Effector memory CD4-positive, alpha-beta T cell (primary cell): Measurements from ENCODE around the gene ZNF608.

Experiments
- DNase-seq, 3 donors: peaks; one replicate each; pipeline ENCODE4 v3.0.0-alpha.2; 2020
- H3K27ac ChIP-seq: 2 replicates; pipeline ENCODE4 v1.7.0; 2013; ENCODE audit warnings: mild to moderate bottlenecking, low read length, moderate library complexity; ENCODE audit not compliant: insufficient read depth, poor library complexity, severe bottlenecking
- H3K27me3 ChIP-seq: replicated peaks from 2 replicates; pipeline ENCODE4 v1.7.0; 2013; ENCODE audit warnings: mild to moderate bottlenecking, low read length; ENCODE audit not compliant: insufficient read depth, control insufficient read depth, poor library complexity, severe bottlenecking
- H3K36me3 ChIP-seq: 2 replicates; pipeline ENCODE4 v1.7.0; 2013; ENCODE audit warnings: mild to moderate bottlenecking, low read length, moderate library complexity; ENCODE audit not compliant: control insufficient read depth, insufficient read depth
- H3K4me1 ChIP-seq: 2 replicates; pipeline ENCODE4 v1.7.0; 2013; ENCODE audit warnings: low read length, mild to moderate bottlenecking; ENCODE audit not compliant: control insufficient read depth, insufficient read depth, poor library complexity, severe bottlenecking
- H3K4me3 ChIP-seq: 2 replicates; pipeline ENCODE4 v1.7.0; 2013; ENCODE audit warnings: low read length, low read depth, mild to moderate bottlenecking; ENCODE audit not compliant: insufficient read depth, poor library complexity, severe bottlenecking
- H3K9me3 ChIP-seq: 2 replicates; pipeline ENCODE4 v1.7.0; 2013; ENCODE audit warnings: mild to moderate bottlenecking, low read length, moderate library complexity; ENCODE audit not compliant: control insufficient read depth

The ZNF608 gene

DNA sequence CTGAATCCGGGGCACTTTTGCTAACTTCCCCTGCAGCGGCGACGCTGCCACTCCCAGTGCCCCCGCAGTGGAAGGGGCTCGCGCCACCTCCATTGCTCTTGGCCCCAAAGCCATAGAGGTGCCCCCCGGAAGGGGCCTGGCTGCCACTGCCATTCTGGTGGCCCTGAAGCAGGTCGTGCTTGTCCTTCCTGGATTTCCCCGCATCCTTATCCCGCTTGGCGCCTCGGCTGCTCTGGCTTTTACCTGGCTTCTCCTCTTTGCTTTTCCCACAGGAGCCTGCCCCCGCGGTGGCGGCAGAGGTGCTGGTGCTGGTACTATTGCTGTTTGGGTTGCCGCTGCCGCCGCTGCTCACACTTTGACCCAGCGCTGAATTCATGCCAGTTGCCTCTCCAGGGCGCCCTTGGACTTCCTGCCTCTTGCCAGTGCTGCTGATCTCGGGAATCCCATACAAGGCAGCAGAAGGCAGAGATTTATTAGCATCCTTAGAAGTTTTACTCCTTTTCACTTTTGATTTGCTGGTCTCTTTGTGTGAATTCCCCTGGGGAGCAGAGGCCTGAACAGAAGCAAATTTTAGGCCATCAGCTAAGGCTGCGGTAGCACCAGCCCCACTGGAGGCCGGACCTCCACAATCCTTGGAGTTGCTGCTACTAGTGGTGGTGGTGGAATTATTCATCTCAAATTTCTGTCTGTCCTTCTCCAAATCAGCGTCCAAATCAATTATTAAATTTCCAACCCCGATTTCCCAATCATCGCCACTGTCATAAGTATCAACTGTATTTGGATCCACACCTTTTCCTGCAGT lies 2.1 kb downstream of the ZNF608 start:
- Histone ChIP-seq H3K27ac (no peak overlapping the region), H3K27me3 (peaks cover 23% of the 10 kb centered on the region), H3K36me3 (no peaks in the 10 kb centered on the region), H3K4me3 (no peak overlapping the region), H3K4me1 (peaks cover 5% of the 10 kb centered on the region), H3K9me3 (no peaks in the 10 kb centered on the region)
- DNase-seq = no peak

DNA sequence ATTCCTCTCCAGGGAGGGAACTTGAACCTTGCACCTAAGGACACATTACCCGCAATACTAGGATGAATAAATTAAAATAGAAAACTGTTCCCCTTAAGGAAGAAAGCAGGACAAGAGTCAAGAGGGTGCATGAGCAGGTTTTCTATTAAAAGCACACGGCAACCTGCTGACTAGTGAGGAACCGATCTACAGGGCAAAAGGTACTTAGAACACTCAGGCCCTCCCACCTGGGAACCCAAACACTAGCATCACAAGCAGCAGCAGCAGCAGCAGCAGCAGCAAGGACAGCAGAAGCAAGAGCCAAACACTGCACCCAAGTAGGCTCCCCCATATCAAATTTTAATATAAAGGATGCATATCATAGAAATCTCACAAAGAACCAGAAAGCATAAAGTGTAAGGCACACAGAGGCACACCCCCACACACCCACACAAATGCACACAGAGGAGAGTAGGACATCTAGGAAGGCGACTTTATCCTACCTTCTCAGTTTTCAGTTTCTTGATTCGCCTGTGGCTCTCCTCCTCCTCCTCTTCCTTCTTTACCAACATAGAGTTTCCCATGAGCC lies 2.8 kb downstream of the ZNF608 start:
- H3K4me3 ChIP-seq = no peak overlapping the region
- no peak overlapping the region for H3K27ac ChIP-seq
- H3K27me3 ChIP-seq = peaks cover 20% of the 10 kb centered on the region
- no peak for DNase-seq
- no peaks in the 10 kb centered on the region for H3K9me3 ChIP-seq
- H3K36me3 ChIP-seq = no peaks in the 10 kb centered on the region
- peaks cover 5% of the 10 kb centered on the region for H3K4me1 ChIP-seq

DNA sequence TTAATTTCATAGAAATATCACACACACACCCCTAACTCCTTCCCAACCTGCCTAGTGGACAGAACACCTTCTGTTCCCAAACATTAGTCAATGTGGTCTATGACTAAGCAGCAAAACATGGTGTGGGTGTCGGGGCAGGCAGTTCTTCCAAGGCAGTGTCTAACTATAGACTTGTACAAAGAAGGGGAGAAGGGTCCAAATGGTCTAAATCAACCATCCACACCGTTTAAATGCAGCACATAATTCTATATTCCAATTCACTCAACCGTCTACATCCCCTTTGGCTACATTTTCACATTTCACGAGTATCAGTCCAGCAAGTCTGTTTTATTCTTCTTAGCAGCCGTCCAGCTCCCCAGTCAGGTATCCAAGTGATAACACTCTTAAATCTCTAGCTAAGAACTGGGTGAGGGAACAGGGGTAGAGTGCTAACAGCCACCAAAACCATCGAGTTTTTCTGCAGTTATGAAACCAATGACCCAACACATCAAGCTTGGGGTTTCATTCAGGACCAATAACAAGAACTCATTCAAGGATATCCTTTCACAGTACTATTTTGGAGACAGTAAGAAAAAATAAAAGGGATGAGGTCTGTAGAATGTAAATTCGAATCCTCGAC lies 3.3 kb downstream of the ZNF608 start:
- H3K4me3 ChIP-seq = no peak overlapping the region
- peaks cover 19% of the 10 kb centered on the region for H3K27me3 ChIP-seq
- H3K4me1 ChIP-seq = peaks cover 2% of the 10 kb centered on the region
- no peaks in the 10 kb centered on the region for H3K36me3 ChIP-seq
- no peaks in the 10 kb centered on the region for H3K9me3 ChIP-seq
- DNase-seq = no peak
- no peak overlapping the region for H3K27ac ChIP-seq

DNA sequence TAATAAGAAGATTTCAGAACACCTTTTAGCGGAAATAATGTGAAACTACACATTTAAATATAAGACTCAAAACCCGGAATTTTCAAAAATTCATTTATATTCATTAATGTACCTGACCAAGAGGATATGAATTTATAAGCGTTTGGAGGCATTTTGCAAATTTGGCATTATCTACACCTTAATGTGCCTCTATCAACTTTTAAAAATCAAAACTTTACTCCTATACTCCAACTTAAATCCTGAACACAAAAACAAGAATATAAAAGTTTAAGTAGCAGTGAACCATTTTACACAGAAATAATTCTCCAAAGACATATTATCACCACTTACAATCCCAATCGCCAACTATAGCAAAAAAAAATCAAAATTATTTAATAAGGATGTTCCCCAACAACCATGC lies 3.9 kb downstream of the ZNF608 start:
- Histone ChIP-seq H3K4me3 (no peak overlapping the region), H3K27me3 (peaks cover 17% of the 10 kb centered on the region), H3K36me3 (no peaks in the 10 kb centered on the region), H3K4me1 (no peaks in the 10 kb centered on the region), H3K27ac (no peak overlapping the region), H3K9me3 (no peaks in the 10 kb centered on the region)
- no peak for DNase-seq

DNA sequence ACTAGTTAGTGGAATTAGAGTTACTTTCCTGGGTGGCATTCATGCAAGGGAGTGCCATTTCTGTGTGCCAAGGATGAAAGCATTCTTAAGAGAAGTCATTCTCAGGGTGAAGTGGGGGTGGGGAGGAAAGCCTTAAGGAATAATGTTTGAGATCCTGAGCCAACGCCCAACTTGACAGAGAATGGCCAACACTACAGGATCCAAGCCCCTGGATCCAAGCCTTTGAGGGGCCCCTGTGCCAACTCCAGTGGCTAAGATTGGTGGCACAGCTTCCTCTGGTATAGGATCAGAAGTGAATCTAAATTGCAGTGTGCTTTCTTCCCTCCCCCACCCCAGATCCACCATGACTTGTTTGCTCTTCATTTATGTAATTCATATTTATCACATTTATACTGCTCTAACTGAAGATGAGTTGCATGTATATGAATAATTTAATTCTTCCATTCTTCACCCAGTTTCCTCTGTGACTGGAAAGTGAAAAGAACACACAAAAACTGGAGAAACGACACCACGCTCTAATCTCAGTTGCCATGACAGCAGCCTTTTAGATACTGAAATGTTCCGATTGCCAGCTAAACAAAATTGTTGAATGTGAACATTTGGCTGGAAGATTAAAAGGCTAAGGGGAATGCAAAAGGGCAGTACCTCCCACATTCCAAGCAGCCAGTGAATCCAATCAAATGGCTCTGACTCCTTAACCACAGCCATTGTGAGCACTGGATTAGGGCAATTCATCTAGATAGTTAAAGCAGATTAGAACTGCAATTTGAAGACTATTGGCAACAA lies 4.5 kb downstream of the ZNF608 start:
- DNase-seq = no peak
- Histone ChIP-seq H3K9me3 (no peaks in the 10 kb centered on the region), H3K4me1 (no peaks in the 10 kb centered on the region), H3K27ac (no peak overlapping the region), H3K36me3 (no peaks in the 10 kb centered on the region), H3K4me3 (no peak overlapping the region), H3K27me3 (peaks cover 11% of the 10 kb centered on the region)

DNA sequence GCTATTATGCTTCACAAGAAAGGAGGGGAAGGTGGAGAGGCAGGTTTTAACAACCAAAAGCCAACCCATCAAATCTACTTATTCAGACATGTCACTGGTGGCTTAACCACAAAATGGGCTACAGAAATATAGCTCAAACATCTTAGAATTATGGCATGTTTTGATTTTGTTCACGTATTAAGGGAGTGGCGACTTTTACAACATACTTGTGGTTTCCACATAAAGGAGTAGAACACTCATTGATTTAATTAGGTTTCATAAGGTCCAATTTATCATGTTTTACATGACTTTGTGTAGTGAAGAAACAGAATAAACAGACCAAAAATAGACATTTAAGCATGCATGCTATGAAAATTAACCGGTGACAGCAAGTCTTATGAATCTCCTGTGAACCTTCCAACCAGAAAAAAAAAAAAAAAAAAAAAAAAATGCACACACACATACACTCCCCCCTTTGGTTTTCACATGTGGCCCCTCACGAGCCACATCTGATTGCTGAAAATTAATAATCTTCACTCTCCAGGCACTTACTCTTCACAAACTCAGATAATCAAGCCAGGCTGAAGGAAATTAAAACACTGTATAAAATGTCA lies 5.4 kb downstream of the ZNF608 start:
- Histone ChIP-seq H3K4me1 (no peaks in the 10 kb centered on the region), H3K9me3 (no peaks in the 10 kb centered on the region), H3K36me3 (no peaks in the 10 kb centered on the region), H3K27ac (no peak overlapping the region), H3K4me3 (no peak overlapping the region), H3K27me3 (peaks cover 5% of the 10 kb centered on the region)
- DNase-seq = no peak

DNA sequence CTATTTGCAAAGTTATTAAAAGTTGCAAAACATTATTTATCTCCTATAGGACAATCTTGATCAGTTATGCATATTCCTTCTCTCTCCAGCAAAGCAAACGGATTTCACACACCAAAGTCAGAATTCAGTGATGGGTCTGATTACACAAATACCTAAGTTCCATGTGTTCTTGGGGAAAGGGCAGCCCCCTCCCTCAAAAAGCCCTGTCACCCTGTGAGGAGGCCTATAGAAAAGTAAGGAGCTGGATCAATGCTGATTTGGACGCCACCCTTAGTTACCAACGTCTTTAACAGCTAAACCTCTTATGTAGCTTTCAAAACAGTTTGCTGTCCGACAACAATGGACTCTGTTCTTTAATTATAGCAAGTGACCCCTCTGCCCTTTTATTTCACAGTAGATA lies 6.4 kb downstream of the ZNF608 start:
- Histone ChIP-seq H3K36me3 (no peaks in the 10 kb centered on the region), H3K27ac (no peak overlapping the region), H3K4me1 (no peaks in the 10 kb centered on the region), H3K4me3 (no peak overlapping the region), H3K9me3 (no peaks in the 10 kb centered on the region), H3K27me3 (no peaks in the 10 kb centered on the region)
- no peak for DNase-seq

DNA sequence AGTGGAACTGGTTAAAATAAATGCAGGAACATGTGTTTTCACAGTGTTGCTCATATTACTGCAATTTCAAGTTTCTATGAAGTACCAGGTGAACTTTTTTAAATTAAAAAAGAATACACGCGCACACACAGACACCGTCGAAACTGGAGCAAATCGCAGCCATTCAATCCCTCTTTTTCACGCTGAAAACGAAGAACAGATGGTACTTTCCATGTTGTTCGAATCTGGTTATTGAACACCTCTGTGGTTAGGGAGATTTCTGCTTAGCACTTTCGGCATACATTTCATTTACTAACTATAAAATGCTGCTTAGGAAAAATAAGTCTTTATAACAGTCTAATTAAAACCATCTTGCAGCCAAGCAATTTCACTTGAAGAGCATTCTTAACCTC lies 6.8 kb downstream of the ZNF608 start:
- no peaks in the 10 kb centered on the region for H3K36me3 ChIP-seq
- H3K27me3 ChIP-seq = no peaks in the 10 kb centered on the region
- no peak for DNase-seq
- no peaks in the 10 kb centered on the region for H3K4me1 ChIP-seq
- H3K9me3 ChIP-seq = no peaks in the 10 kb centered on the region
- no peak overlapping the region for H3K27ac ChIP-seq
- no peak overlapping the region for H3K4me3 ChIP-seq

DNA sequence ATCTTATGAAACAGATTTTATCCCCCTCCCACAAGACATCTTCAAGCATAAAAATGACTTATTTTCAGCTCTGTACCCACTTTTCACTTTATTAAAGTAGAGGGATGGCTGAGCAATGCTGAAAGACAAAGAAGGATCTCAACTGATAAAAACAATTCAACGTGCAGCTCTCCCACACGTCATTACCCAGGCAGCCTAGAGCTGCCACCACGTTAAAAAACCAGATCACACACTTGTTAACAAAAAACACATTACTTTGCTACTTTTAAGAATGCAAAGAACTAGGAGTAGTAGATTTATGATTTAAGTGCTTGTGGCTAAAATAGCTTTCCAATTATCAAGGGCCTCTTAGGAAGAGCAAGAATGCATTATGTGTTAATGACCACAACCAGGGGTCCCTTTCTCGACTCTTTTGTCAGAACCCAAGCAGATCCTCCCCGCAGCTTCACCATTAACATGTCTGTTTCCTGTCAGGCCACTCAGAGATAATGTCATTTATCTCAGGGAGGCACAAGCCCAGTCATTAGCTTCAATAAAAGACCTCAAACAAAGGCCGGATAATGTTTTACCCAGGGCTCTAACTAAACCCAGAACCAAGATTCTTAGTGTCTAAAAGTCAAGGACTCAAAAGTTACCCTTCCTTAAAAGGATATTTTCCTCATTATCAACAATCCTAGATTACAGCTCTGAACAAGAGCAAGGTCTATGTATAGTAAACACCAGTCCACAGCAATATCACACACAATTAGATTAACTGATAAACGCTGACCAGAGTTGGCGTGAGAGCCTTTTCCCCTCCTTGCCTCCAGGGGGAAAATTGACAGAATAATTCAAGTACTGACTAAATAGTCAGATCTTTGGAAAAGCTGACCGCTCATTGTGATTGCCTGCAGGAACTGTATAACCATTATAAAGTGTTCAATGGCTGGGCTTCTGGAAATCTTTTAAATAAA lies 7.5 kb downstream of the ZNF608 start:
- Histone ChIP-seq H3K4me3 (no peak overlapping the region), H3K27ac (no peak overlapping the region)

More for the DNA sequence above, 7.5 kb downstream of the ZNF608 start:
- H3K9me3 ChIP-seq = no peaks in the 10 kb centered on the region
- no peaks in the 10 kb centered on the region for H3K36me3 ChIP-seq
- H3K27me3 ChIP-seq = no peaks in the 10 kb centered on the region
- H3K4me1 ChIP-seq = no peaks in the 10 kb centered on the region
- no peak for DNase-seq
